Hepatocyte (in vitro differentiated cells): ENCODE data around the gene SPECC1L. TPM values are rescaled to one million over a fixed set of nuclear protein-coding genes. Genes with fewer than 3 reads are reported as not detected.

Source experiments
- DNase-seq: peaks from one replicate; pipeline ENCODE4 v3.0.0-alpha.2; 2016; ENCODE audit warnings: low spot score
- H2AFZ ChIP-seq: fragments of 200-600 bp; sonication (generic); 2 replicates; pipeline ENCODE4 v1.6.0; 2016; ENCODE audit warnings: antibody characterized with exemption, mild to moderate bottlenecking
- H3K27ac ChIP-seq: fragments of 200-600 bp; sonication (generic); 2 replicates; pipeline ENCODE4 v1.5.1; 2016; ENCODE audit warnings: mild to moderate bottlenecking
- H3K27me3 ChIP-seq: fragments of 200-600 bp; sonication (generic); 2 replicates; pipeline ENCODE4 v1.6.1; 2016
- H3K36me3 ChIP-seq: fragments of 200-600 bp; sonication (generic); replicated peaks from 2 replicates; pipeline ENCODE4 v1.5.1; 2016; ENCODE audit warnings: low read depth; ENCODE audit not compliant: insufficient read depth
- H3K4me1 ChIP-seq: fragments of 200-600 bp; sonication (generic); 2 replicates; pipeline ENCODE4 v1.5.1; 2016; ENCODE audit warnings: mild to moderate bottlenecking, moderate library complexity; ENCODE audit not compliant: insufficient read depth
- H3K4me2 ChIP-seq: fragments of 200-600 bp; sonication (generic); 2 replicates; pipeline ENCODE4 v1.6.0; 2016
- H3K4me3 ChIP-seq: fragments of 200-600 bp; sonication (generic); 2 replicates; pipeline ENCODE4 v1.5.1; 2016; ENCODE audit warnings: mild to moderate bottlenecking
- H3K79me2 ChIP-seq: fragments of 200-600 bp; sonication (generic); 2 replicates; pipeline ENCODE4 v1.6.0; 2017; ENCODE audit warnings: mild to moderate bottlenecking
- H3K9me2 ChIP-seq: fragments of 200-600 bp; sonication (generic); replicated peaks from 2 replicates; pipeline ENCODE4 v1.6.0; 2017; ENCODE audit warnings: mild to moderate bottlenecking; ENCODE audit not compliant: insufficient read depth
- H3K9me3 ChIP-seq: fragments of 200-600 bp; sonication (generic); 2 replicates; pipeline ENCODE4 v1.5.1; 2016; ENCODE audit warnings: low read depth, mild to moderate bottlenecking
- H4K20me1 ChIP-seq: fragments of 200-600 bp; sonication (generic); 2 replicates; pipeline ENCODE4 v1.6.0; 2016; ENCODE audit warnings: mild to moderate bottlenecking; ENCODE audit not compliant: insufficient read depth, poor library complexity, severe bottlenecking
- CTCF ChIP-seq: fragments of 200-600 bp; sonication (generic); IDR thresholded peaks from 2 replicates; pipeline ENCODE4 v1.5.1; 2016; ENCODE audit warnings: antibody characterized with exemption, mild to moderate bottlenecking; ENCODE audit not compliant: poor library complexity
- EZH2 ChIP-seq: fragments of 200-600 bp; sonication (generic); IDR thresholded peaks from 2 replicates; pipeline ENCODE4 v1.6.1; 2016; ENCODE audit warnings: antibody characterized with exemption, mild to moderate bottlenecking, borderline replicate concordance
- EZH2phosphoT487 ChIP-seq: fragments of 200-600 bp; sonication (generic); IDR thresholded peaks from one replicate; pipeline ENCODE4 v1.6.1; 2018; ENCODE audit warnings: antibody characterized with exemption, mild to moderate bottlenecking, low read depth, moderate library complexity; ENCODE audit not compliant: unreplicated experiment, severe bottlenecking
- WGBS: methylation state at CpG from one replicate; pipeline ENCODE4 v1.1.6; 2016; ENCODE audit warnings: low lambda C conversion rate; ENCODE audit errors: missing lambda C conversion rate; 5-methylcytosine and 5-hydroxymethylcytosine counted together
- polyA plus RNA-seq: library from polyadenylated mRNA; unstranded; fragments of >200 nt; fragmentation: Nextera tagmentation; extraction: Ambion mirVana; gene quantifications from 2 replicates; pipeline ENCODE4 v1.2.1, GENCODE V29; 2016
- total RNA-seq: library from RNA; depleted of rRNA; stranded (reverse); fragments of >200 nt; gene quantifications from 2 replicates; pipeline ENCODE4 v1.2.3, GENCODE V29; 2014

SPECC1L gene
- total and polyA plus RNA-seq, 2 experiments from 2014 or later: 13.0 to 28.3 TPM

GRCh38 chr22:24363243-24363642 is 92.6 kb downstream of the SPECC1L start:
- 92% methylated on average over 3 of the region's 3 CpGs for WGBS
- Histone ChIP-seq H4K20me1 (no peaks in the 10 kb centered on the region), H3K9me3 (no peaks in the 10 kb centered on the region), H2AFZ (no peak overlapping the region), H3K27ac (no peak overlapping the region), H3K79me2 (peaks cover 10% of the 10 kb centered on the region), H3K36me3 (peaks cover 9% of the 10 kb centered on the region), H3K27me3 (no peaks in the 10 kb centered on the region), H3K4me1 (peaks cover 27% of the 10 kb centered on the region), H3K4me3 (no peak overlapping the region), H3K9me2 (no peaks in the 10 kb centered on the region), H3K4me2 (no peak overlapping the region)
- TF ChIP-seq EZH2phosphoT487 (no peak), EZH2 (no peak), CTCF (no peak)
- no peak for DNase-seq

GRCh38 chr22:24366701-24367100 is 96.1 kb downstream of the SPECC1L start:
- 78% methylated on average over 8 of the region's 8 CpGs for WGBS

GRCh38 chr22:24367841-24368240 is 97.2 kb downstream of the SPECC1L start:
- WGBS: 87% methylated on average over 3 of the region's 3 CpGs

More at GRCh38 chr22:24366701-24367100, 96.1 kb downstream of the SPECC1L start:
- Histone ChIP-seq H3K4me2 (no peak overlapping the region), H3K4me3 (no peak overlapping the region), H2AFZ (no peak overlapping the region), H3K4me1 (no peaks in the 10 kb centered on the region), H3K27me3 (no peaks in the 10 kb centered on the region), H4K20me1 (no peaks in the 10 kb centered on the region), H3K9me3 (no peaks in the 10 kb centered on the region), H3K36me3 (peaks cover 12% of the 10 kb centered on the region), H3K9me2 (no peaks in the 10 kb centered on the region), H3K27ac (no peak overlapping the region), H3K79me2 (peaks cover 3% of the 10 kb centered on the region)
- TF ChIP-seq EZH2 (no peak), CTCF (no peak), EZH2phosphoT487 (no peak)
- no peak for DNase-seq

More at GRCh38 chr22:24367841-24368240, 97.2 kb downstream of the SPECC1L start:
- H3K27me3 ChIP-seq: no peaks in the 10 kb centered on the region
- no peaks in the 10 kb centered on the region for H3K79me2 ChIP-seq
- H3K4me2 ChIP-seq: no peak overlapping the region
- H4K20me1 ChIP-seq: no peaks in the 10 kb centered on the region
- peaks cover 12% of the 10 kb centered on the region for H3K36me3 ChIP-seq
- no peak overlapping the region for H2AFZ ChIP-seq
- no peak overlapping the region for H3K4me3 ChIP-seq
- H3K9me2 ChIP-seq: no peaks in the 10 kb centered on the region
- no peaks in the 10 kb centered on the region for H3K4me1 ChIP-seq
- TF ChIP-seq CTCF (no peak), EZH2phosphoT487 (no peak), EZH2 (no peak)
- H3K27ac ChIP-seq: no peak overlapping the region
- H3K9me3 ChIP-seq: no peaks in the 10 kb centered on the region
- no peak for DNase-seq
